GM12891 (cell line): ENCODE results near the gene COL18A1.

Source experiments
- PAX5 ChIP-seq: IDR thresholded peaks from 2 replicates; pipeline ENCODE4 v1.6.1; 2011; ENCODE audit warnings: low read length, moderate library complexity, mild to moderate bottlenecking; ENCODE audit not compliant: insufficient read depth, severe bottlenecking
- POLR2A ChIP-seq: IDR thresholded peaks from 2 replicates; pipeline ENCODE4 v1.6.1; 2011; ENCODE audit warnings: low read depth, low read length, control low read depth
- POLR2AphosphoS5 ChIP-seq: IDR thresholded peaks from 2 replicates; pipeline ENCODE4 v1.6.1; 2011; ENCODE audit warnings: low read depth, low read length, control low read depth
- POU2F2 ChIP-seq: IDR thresholded peaks from 2 replicates; pipeline ENCODE4 v1.6.1; 2011; ENCODE audit warnings: low read depth, mild to moderate bottlenecking, control low read depth, low read length, moderate library complexity
- SPI1 ChIP-seq: IDR thresholded peaks from 2 replicates; pipeline ENCODE4 v1.6.1; 2011; ENCODE audit warnings: low read depth, low read length, control low read depth
- TAF1 ChIP-seq: IDR thresholded peaks from 2 replicates; pipeline ENCODE4 v1.6.1; 2011; ENCODE audit warnings: low read depth, low read length, control low read depth

DNA sequence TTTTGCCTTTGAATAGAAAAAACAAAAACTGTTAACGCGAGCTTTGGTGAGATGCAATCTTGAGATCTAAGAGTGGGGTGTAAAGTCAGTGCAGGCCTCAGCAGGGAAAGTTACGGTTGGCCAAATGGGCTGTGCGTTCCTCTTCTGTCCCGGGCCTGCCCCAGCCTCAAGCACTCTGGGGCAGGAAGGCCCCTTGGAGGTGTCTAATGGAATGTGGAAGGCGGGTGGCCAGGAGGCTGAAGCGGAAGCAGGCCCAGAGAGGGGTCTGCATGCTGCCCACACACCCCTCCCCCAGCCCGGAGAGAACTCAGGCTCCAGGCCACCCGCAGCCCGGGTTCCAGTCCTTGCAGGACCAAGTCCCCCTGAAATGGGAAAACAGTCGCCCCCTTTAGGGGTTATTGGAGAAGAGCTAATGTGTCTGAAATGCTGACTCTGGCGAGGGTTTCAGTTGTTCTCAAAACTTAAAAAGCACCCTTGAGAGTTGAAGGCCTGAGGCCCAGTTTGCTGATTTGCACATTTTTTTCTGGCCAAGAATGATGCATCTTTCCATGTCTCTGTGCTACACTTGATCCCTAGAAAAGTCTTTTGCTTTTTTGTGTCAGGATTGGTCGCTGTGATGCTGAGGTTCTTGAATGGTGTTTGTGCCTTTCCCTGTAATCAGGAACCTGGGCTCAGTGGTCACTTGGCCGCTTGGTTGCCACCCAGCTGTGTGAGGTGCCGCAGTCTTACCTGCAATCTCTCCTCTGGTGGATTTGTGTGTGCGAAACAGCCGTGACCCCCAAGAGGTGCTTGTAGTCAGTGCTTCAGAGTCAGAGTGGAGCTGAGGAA, 2.0 kb downstream of the COL18A1 start:
- TF ChIP-seq TAF1 (no peak), SPI1 (no peak), POLR2A (no peak), POLR2AphosphoS5 (no peak), POU2F2 (no peak), PAX5 (no peak)
